ENCODE data around the gene HCAR3.
"Not testable (repeated sequence)": the region's sequence is repeated elsewhere in the genome, so short reads cannot be mapped to it uniquely, and the experiment has no call there.

Gene HCAR3

GRCh38 chr12:122702890-122703611, 13.6 kb downstream of the HCAR3 start, which contains the start of gene HCAR2:
Gene HCAR2, minus strand, starts transcription at chr12:122703357. Its CDS starts 74 bp downstream, at chr12:122703283.
- H3K79me2 ChIP-seq (ENCODE audit: control insufficient read depth, insufficient read depth, low read length); H3K36me3 ChIP-seq (ENCODE audit: control insufficient read depth, insufficient read depth, low read length); H4K8ac ChIP-seq (ENCODE audit: low read depth, low read length); H3K4me2 ChIP-seq (ENCODE audit: low read length); H2BK15ac ChIP-seq (replicated peaks; ENCODE audit: low read depth); H3K9ac ChIP-seq (ENCODE audit: low read length); H2AK5ac ChIP-seq (ENCODE audit: low read length); DNase-seq; H3K27ac ChIP-seq (ENCODE audit: low read depth, low read length); H3K18ac ChIP-seq (ENCODE audit: low read length); H3K79me1 ChIP-seq (ENCODE audit: low read length); H3K56ac ChIP-seq (ENCODE audit: low read length); H3K4me1 ChIP-seq (ENCODE audit: control insufficient read depth, low read depth, low read length); H3K4me3 ChIP-seq (ENCODE audit: low read length); H2BK5ac ChIP-seq (ENCODE audit: low read length); H3K27me3 ChIP-seq (ENCODE audit: insufficient read depth, low read length, poor library complexity); H3K23ac ChIP-seq (ENCODE audit: low read length); H3K4ac ChIP-seq (ENCODE audit: low read depth, low read length); H2BK120ac ChIP-seq (ENCODE audit: low read depth, low read length); H4K5ac ChIP-seq (ENCODE audit: low read length): not testable (repeated sequence)
- no CpG with 5 or more reads among the region's 22 CpGs for WGBS (ENCODE audit: extremely low coverage, insufficient coverage, low lambda C conversion rate)

- H3K4me3 ChIP-seq (ENCODE audit: low read length) = not testable (repeated sequence)
Observed at GRCh38 chr12:122701481-122701880, 15.1 kb downstream of the HCAR3 start.

GRCh38 chr12:122700038-122700710, 16.4 kb downstream of the HCAR3 start:
- H3K4me3 ChIP-seq (ENCODE audit: low read length); H3K36me3 ChIP-seq (ENCODE audit: control insufficient read depth, insufficient read depth, low read length); H4K8ac ChIP-seq (ENCODE audit: low read depth, low read length); H3K4me1 ChIP-seq (ENCODE audit: control insufficient read depth, low read depth, low read length); H3K79me2 ChIP-seq (ENCODE audit: control insufficient read depth, insufficient read depth, low read length); H3K4ac ChIP-seq (ENCODE audit: low read depth, low read length); H3K79me1 ChIP-seq (ENCODE audit: low read length); H2BK15ac ChIP-seq (replicated peaks; ENCODE audit: low read depth); H3K18ac ChIP-seq (ENCODE audit: low read length); H3K23ac ChIP-seq (ENCODE audit: low read length); DNase-seq; H2BK5ac ChIP-seq (ENCODE audit: low read length); H4K5ac ChIP-seq (ENCODE audit: low read length); H2AK5ac ChIP-seq (ENCODE audit: low read length); H3K4me2 ChIP-seq (ENCODE audit: low read length); H3K56ac ChIP-seq (ENCODE audit: low read length); H3K27ac ChIP-seq (ENCODE audit: low read depth, low read length); H3K9ac ChIP-seq (ENCODE audit: low read length); H2BK120ac ChIP-seq (ENCODE audit: low read depth, low read length); H3K27me3 ChIP-seq (ENCODE audit: insufficient read depth, low read length, poor library complexity): not testable (repeated sequence)
- WGBS (ENCODE audit: extremely low coverage, insufficient coverage, low lambda C conversion rate) = no CpG with 5 or more reads among the region's 9 CpGs

More at GRCh38 chr12:122701481-122701880, 15.1 kb downstream of the HCAR3 start:
- H3K4me1 ChIP-seq (ENCODE audit: control insufficient read depth, low read depth, low read length); H3K56ac ChIP-seq (ENCODE audit: low read length); H2BK120ac ChIP-seq (ENCODE audit: low read depth, low read length); H3K36me3 ChIP-seq (ENCODE audit: control insufficient read depth, insufficient read depth, low read length); H2BK5ac ChIP-seq (ENCODE audit: low read length); H3K27ac ChIP-seq (ENCODE audit: low read depth, low read length); H4K8ac ChIP-seq (ENCODE audit: low read depth, low read length); H2AK5ac ChIP-seq (ENCODE audit: low read length); H3K79me1 ChIP-seq (ENCODE audit: low read length); H3K18ac ChIP-seq (ENCODE audit: low read length); DNase-seq; H3K4me2 ChIP-seq (ENCODE audit: low read length); H3K23ac ChIP-seq (ENCODE audit: low read length); H3K9ac ChIP-seq (ENCODE audit: low read length); H4K5ac ChIP-seq (ENCODE audit: low read length); H3K27me3 ChIP-seq (ENCODE audit: insufficient read depth, low read length, poor library complexity); H3K4ac ChIP-seq (ENCODE audit: low read depth, low read length); H3K79me2 ChIP-seq (ENCODE audit: control insufficient read depth, insufficient read depth, low read length); H2BK15ac ChIP-seq (replicated peaks; ENCODE audit: low read depth): not testable (repeated sequence)
- no CpG with 5 or more reads among the region's 4 CpGs for WGBS (ENCODE audit: extremely low coverage, insufficient coverage, low lambda C conversion rate)

- not testable (repeated sequence) for H3K4ac ChIP-seq (ENCODE audit: low read depth, low read length); H3K27me3 ChIP-seq (ENCODE audit: insufficient read depth, low read length, poor library complexity); H4K8ac ChIP-seq (ENCODE audit: low read depth, low read length); H3K4me1 ChIP-seq (ENCODE audit: control insufficient read depth, low read depth, low read length); H3K23ac ChIP-seq (ENCODE audit: low read length); H3K79me2 ChIP-seq (ENCODE audit: control insufficient read depth, insufficient read depth, low read length); H2BK15ac ChIP-seq (replicated peaks; ENCODE audit: low read depth); H2AK5ac ChIP-seq (ENCODE audit: low read length); H3K79me1 ChIP-seq (ENCODE audit: low read length); H2BK5ac ChIP-seq (ENCODE audit: low read length); H4K5ac ChIP-seq (ENCODE audit: low read length); H3K4me3 ChIP-seq (ENCODE audit: low read length); DNase-seq; H3K36me3 ChIP-seq (ENCODE audit: control insufficient read depth, insufficient read depth, low read length); H3K9ac ChIP-seq (ENCODE audit: low read length); H3K27ac ChIP-seq (ENCODE audit: low read depth, low read length); H3K18ac ChIP-seq (ENCODE audit: low read length); H3K4me2 ChIP-seq (ENCODE audit: low read length); H3K56ac ChIP-seq (ENCODE audit: low read length); H2BK120ac ChIP-seq (ENCODE audit: low read depth, low read length)
- no CpG with 5 or more reads among the region's 2 CpGs for WGBS (ENCODE audit: extremely low coverage, insufficient coverage, low lambda C conversion rate)
Observed at GRCh38 chr12:122696922-122697321, 19.7 kb downstream of the HCAR3 start.

- Histone ChIP-seq H3K18ac (ENCODE audit: low read length) (no peak overlapping the region), H3K79me1 (ENCODE audit: low read length) (no peaks in the 10 kb centered on the region), H3K27ac (ENCODE audit: low read depth, low read length) (no peak overlapping the region), H3K79me2 (ENCODE audit: control insufficient read depth, insufficient read depth, low read length) (no peaks in the 10 kb centered on the region), H3K4ac (ENCODE audit: low read depth, low read length) (no peak overlapping the region), H3K4me3 (ENCODE audit: low read length) (no peak overlapping the region), H2BK120ac (ENCODE audit: low read depth, low read length) (no peak overlapping the region), H2BK15ac (replicated peaks; ENCODE audit: low read depth) (no peak overlapping the region), H3K4me1 (ENCODE audit: control insufficient read depth, low read depth, low read length) (no peaks in the 10 kb centered on the region), H3K27me3 (ENCODE audit: insufficient read depth, low read length, poor library complexity) (no peaks in the 10 kb centered on the region), H3K56ac (ENCODE audit: low read length) (no peak overlapping the region), H2AK5ac (ENCODE audit: low read length) (no peak overlapping the region), H2BK5ac (ENCODE audit: low read length) (no peak overlapping the region), H3K4me2 (ENCODE audit: low read length) (no peak overlapping the region), H3K36me3 (ENCODE audit: control insufficient read depth, insufficient read depth, low read length) (no peaks in the 10 kb centered on the region), H4K8ac (ENCODE audit: low read depth, low read length) (no peak overlapping the region), H3K23ac (ENCODE audit: low read length) (no peak overlapping the region), H3K9ac (ENCODE audit: low read length) (no peak overlapping the region), H4K5ac (ENCODE audit: low read length) (no peak overlapping the region)
- no CpG with 5 or more reads among the region's 3 CpGs for WGBS (ENCODE audit: extremely low coverage, insufficient coverage, low lambda C conversion rate)
- no peak for DNase-seq
Observed at GRCh38 chr12:122691566-122691965, 25.0 kb downstream of the HCAR3 start.
